Activated CD4-positive, CD25-positive, alpha-beta regulatory T cell treated with anti-CD3 and anti-CD28 coated beads, Interleukin-2, amount 50 U/mL, for 24 hours (primary cell): ENCODE results near the gene SFSWAP.
"Not testable (repeated sequence)": the region's sequence is repeated elsewhere in the genome, so short reads cannot be mapped to it uniquely, and the experiment has no call there.

Experiments
- ATAC-seq, 2 donors: fragments of 150-1000 bp; cut with Tn5 transposase; one replicate each; pipeline ENCODE4 v1.10.0; 2021; ENCODE audit warnings: mild to moderate bottlenecking in 1 of 2, moderate library complexity in 1 of 2

Gene SFSWAP

GRCh38 chr12:131710464-131711457, at the start of gene SFSWAP:
Gene SFSWAP (plus strand): TSS chr12:131711090. CDS start chr12:131711230, 140 bp downstream.
- ATAC-seq, result peak; percentile 92 to 94

GRCh38 chr12:131661170-131661985, 49.5 kb upstream of the SFSWAP start:
- peak; percentile 11 to 36 for ATAC-seq

- ATAC-seq, result peak; percentile 15 to 28
Observed at GRCh38 chr12:131661986-131662288, 49.0 kb upstream of the SFSWAP start.

- not testable (repeated sequence) for ATAC-seq
Observed at GRCh38 chr12:131662346-131662745, 48.5 kb upstream of the SFSWAP start.

- ATAC-seq, result not testable (repeated sequence)
Observed at GRCh38 chr12:131665666-131666065, 45.2 kb upstream of the SFSWAP start.

- ATAC-seq, result not testable (repeated sequence)
Observed at GRCh38 chr12:131666486-131666885, 44.4 kb upstream of the SFSWAP start.

- not testable (repeated sequence) for ATAC-seq
Observed at GRCh38 chr12:131666978-131667601, 43.8 kb upstream of the SFSWAP start.

GRCh38 chr12:131671276-131671675, 39.6 kb upstream of the SFSWAP start:
- no peak for ATAC-seq

- ATAC-seq, result no peak
Observed at GRCh38 chr12:131671871-131672270, 39.0 kb upstream of the SFSWAP start.

- no peak for ATAC-seq
Observed at GRCh38 chr12:131672311-131672940, 38.5 kb upstream of the SFSWAP start.

GRCh38 chr12:131672941-131673887, 37.7 kb upstream of the SFSWAP start:
- no peak for ATAC-seq

GRCh38 chr12:131673888-131674257, 37.0 kb upstream of the SFSWAP start:
- ATAC-seq, result no peak

GRCh38 chr12:131674373-131674772, 36.5 kb upstream of the SFSWAP start:
- ATAC-seq, result no peak

- ATAC-seq, result no peak
Observed at GRCh38 chr12:131675126-131676080, 35.5 kb upstream of the SFSWAP start.

GRCh38 chr12:131676544-131676943, 34.3 kb upstream of the SFSWAP start:
- ATAC-seq, result no peak

- not testable (repeated sequence) for ATAC-seq
Observed at GRCh38 chr12:131677067-131677466, 33.8 kb upstream of the SFSWAP start.

- no peak for ATAC-seq
Observed at GRCh38 chr12:131677699-131678098, 33.2 kb upstream of the SFSWAP start.

GRCh38 chr12:131678389-131679181, 32.3 kb upstream of the SFSWAP start:
- ATAC-seq, result not testable (repeated sequence)

- not testable (repeated sequence) for ATAC-seq
Observed at GRCh38 chr12:131679186-131679585, 31.7 kb upstream of the SFSWAP start.
